GM12878 (cell line): ENCODE data around the gene PPT2. TPM values are rescaled to one million over a fixed set of nuclear protein-coding genes. Genes with fewer than 3 reads are reported as not detected.
A peak's percentile ranks its signal among the peaks of the same experiment; 100 is the strongest.

Source experiments
- ATF7 ChIP-seq: fragments of 450-650 bp; IDR thresholded peaks from 2 replicates; pipeline ENCODE4 v1.6.1; 2016; ENCODE audit warnings: low read depth, mild to moderate bottlenecking
- BHLHE40 ChIP-seq, 2 experiments: fragments of 450-650 bp in 1 of 2; IDR thresholded peaks; 2 replicates each; pipeline ENCODE4 v1.6.1; 2011 to 2017; ENCODE audit warnings: low read depth in 2 of 2, borderline replicate concordance in 1 of 2, improper control_type of control experiment in 1 of 2, low read length in 1 of 2, mild to moderate bottlenecking in 1 of 2
- BRCA1 ChIP-seq: IDR thresholded peaks from 2 replicates; pipeline ENCODE4 v1.6.1; 2011; ENCODE audit warnings: low read depth, low read length, improper control_type of control experiment
- ESRRA ChIP-seq: IDR thresholded peaks from 2 replicates; pipeline ENCODE4 v1.6.1; 2012; ENCODE audit warnings: mild to moderate bottlenecking, low read length, improper control_type of control experiment
- FOXK2 ChIP-seq: fragments of 450-650 bp; IDR thresholded peaks from 2 replicates; pipeline ENCODE4 v1.6.1; 2017; ENCODE audit warnings: mild to moderate bottlenecking, moderate library complexity
- GATAD2B ChIP-seq: fragments of 450-650 bp; conservative IDR thresholded peaks from 2 replicates; pipeline ENCODE4 v1.6.1; 2017; ENCODE audit warnings: low read depth, mild to moderate bottlenecking, moderate library complexity
- IRF4 ChIP-seq: IDR thresholded peaks from 2 replicates; pipeline ENCODE4 v1.6.1; 2011; ENCODE audit warnings: low read depth, low read length
- KDM1A ChIP-seq: fragments of 200-600 bp; sonication (generic); IDR thresholded peaks from 2 replicates; pipeline ENCODE4 v1.6.1; 2016; ENCODE audit warnings: borderline replicate concordance
- KLF5 ChIP-seq: fragments of 450-650 bp; IDR thresholded peaks from 2 replicates; pipeline ENCODE4 v1.6.1; 2014; ENCODE audit warnings: mild to moderate bottlenecking; ENCODE audit not compliant: partially characterized antibody
- MEF2A ChIP-seq: IDR thresholded peaks from 2 replicates; pipeline ENCODE4 v1.6.1; 2011; ENCODE audit warnings: low read depth, mild to moderate bottlenecking, low read length, moderate library complexity; ENCODE audit not compliant: insufficient read depth
- NFIC ChIP-seq: IDR thresholded peaks from 2 replicates; pipeline ENCODE4 v1.6.1; 2012; ENCODE audit warnings: low read depth, mild to moderate bottlenecking, inconsistent platforms, low read length, moderate library complexity
- NR2C2 ChIP-seq: IDR thresholded peaks from 2 replicates; pipeline ENCODE4 v1.6.1; 2011; ENCODE audit warnings: borderline replicate concordance, low read depth; ENCODE audit not compliant: control insufficient read depth, insufficient read length
- RAD21 ChIP-seq: IDR thresholded peaks from 2 replicates; pipeline ENCODE4 v1.6.1; 2011; ENCODE audit warnings: mild to moderate bottlenecking, low read depth, low read length, moderate library complexity; ENCODE audit not compliant: insufficient read depth
- RBBP5 ChIP-seq: fragments of 200-600 bp; sonication (generic); conservative IDR thresholded peaks from 2 replicates; pipeline ENCODE4 v1.6.1; 2016
- RUNX3 ChIP-seq: IDR thresholded peaks from 2 replicates; pipeline ENCODE4 v1.6.1; 2012; ENCODE audit warnings: low read length, inconsistent platforms
- SREBF1 ChIP-seq: IDR thresholded peaks from 2 replicates; pipeline ENCODE4 v1.6.1; 2012; ENCODE audit warnings: mild to moderate bottlenecking, low read length
- SRF ChIP-seq, 2 experiments: IDR thresholded peaks; 2 replicates each; pipeline ENCODE4 v1.6.1; 2011; ENCODE audit warnings: low read depth in 2 of 2, low read length in 2 of 2, mild to moderate bottlenecking in 1 of 2, moderate library complexity in 1 of 2
- TCF3 ChIP-seq: IDR thresholded peaks from 2 replicates; pipeline ENCODE4 v1.6.1; 2012; ENCODE audit warnings: low read depth, mild to moderate bottlenecking, low read length, borderline replicate concordance; ENCODE audit not compliant: insufficient read depth
- YBX1 ChIP-seq: fragments of 450-650 bp; IDR thresholded peaks from 2 replicates; pipeline ENCODE4 v1.6.1; 2016; ENCODE audit warnings: antibody characterized with exemption
- ZNF24 ChIP-seq: fragments of 450-650 bp; IDR thresholded peaks from 2 replicates; pipeline ENCODE4 v1.6.1; 2017; ENCODE audit warnings: antibody characterized with exemption, mild to moderate bottlenecking
- ZZZ3 ChIP-seq: IDR thresholded peaks from 2 replicates; pipeline ENCODE4 v1.6.1; 2011; ENCODE audit warnings: low read depth; ENCODE audit not compliant: control insufficient read depth, insufficient read length
- polyA plus RNA-seq, 11 experiments: library from polyadenylated mRNA; depleted of rRNA in 4 of 11; unstranded in 6 of 11; stranded (reverse) in 5 of 11; fragments of >200 nt; fragmentation: Nextera tagmentation in 4 of 11; fragmentation: Illumina TruSeq in 1 of 11; extraction: Ambion mirVana in 4 of 11; extraction: Trizol in 1 of 11; gene quantifications; 1 replicate in 1 of 11; 2 replicates in 10 of 11; pipeline versions ENCODE4 v1.2.1 to v1.2.3, GENCODE V29; 2011 to 2016; ENCODE audit warnings: inconsistent platforms in 2 of 11, missing spikeins in 2 of 11, low read depth in 1 of 11
- total RNA-seq, 4 experiments: library from RNA; depleted of rRNA in 3 of 4; stranded (reverse); fragments of >200 nt in 3 of 4; fragmentation: Illumina TruSeq in 1 of 4; extraction: Trizol in 1 of 4; gene quantifications; 2 replicates each; pipeline versions ENCODE4 v1.2.1 to v1.2.3, GENCODE V29; 2013 to 2021
- TF ChIP-seq, protein P1 (sequence below): IDR thresholded peaks from 2 replicates; pipeline ENCODE4 v1.6.1; 2012; ENCODE audit warnings: low read depth, low read length, improper control_type of control experiment
- TF ChIP-seq, protein P2 (sequence below): fragments of 450-650 bp; IDR thresholded peaks from 2 replicates; pipeline ENCODE4 v1.6.1; 2017; ENCODE audit warnings: low read depth, mild to moderate bottlenecking, moderate library complexity
- TF ChIP-seq, protein P3 (sequence below): fragments of 450-650 bp; IDR thresholded peaks from 2 replicates; pipeline ENCODE4 v1.6.1; 2016; ENCODE audit warnings: mild to moderate bottlenecking, moderate library complexity, borderline replicate concordance
- TF ChIP-seq, protein P4 (sequence below): fragments of 450-650 bp; IDR thresholded peaks from 2 replicates; pipeline ENCODE4 v1.6.1; 2018; ENCODE audit warnings: borderline replicate concordance, mild to moderate bottlenecking; ENCODE audit not compliant: partially characterized antibody

PPT2 gene
- total and polyA plus RNA-seq, 10 of the 15 experiments (the other 5 are each of a cell fraction or from before 2014, with no cell fraction given), result 1.3 to 25.5 (median 5.5) TPM

- TF ChIP-seq, protein P1, sequence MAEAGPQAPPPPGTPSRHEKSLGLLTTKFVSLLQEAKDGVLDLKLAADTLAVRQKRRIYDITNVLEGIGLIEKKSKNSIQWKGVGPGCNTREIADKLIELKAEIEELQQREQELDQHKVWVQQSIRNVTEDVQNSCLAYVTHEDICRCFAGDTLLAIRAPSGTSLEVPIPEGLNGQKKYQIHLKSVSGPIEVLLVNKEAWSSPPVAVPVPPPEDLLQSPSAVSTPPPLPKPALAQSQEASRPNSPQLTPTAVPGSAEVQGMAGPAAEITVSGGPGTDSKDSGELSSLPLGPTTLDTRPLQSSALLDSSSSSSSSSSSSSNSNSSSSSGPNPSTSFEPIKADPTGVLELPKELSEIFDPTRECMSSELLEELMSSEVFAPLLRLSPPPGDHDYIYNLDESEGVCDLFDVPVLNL, result peak; percentile 73; the same call in 1 of the 2 replicates
- TF ChIP-seq KLF5, result no peak
- TF ChIP-seq IRF4, result no peak
- TF ChIP-seq BHLHE40 (IDR thresholded peaks at IDR 0.05; ENCODE audit: borderline replicate concordance in 1 of 2, low read depth in 2 of 2, low read length in 1 of 2), result no peak
- TF ChIP-seq GATAD2B, result no peak
- no peak for TF ChIP-seq ESRRA
- no peak for TF ChIP-seq ATF7
- TF ChIP-seq, protein P2, sequence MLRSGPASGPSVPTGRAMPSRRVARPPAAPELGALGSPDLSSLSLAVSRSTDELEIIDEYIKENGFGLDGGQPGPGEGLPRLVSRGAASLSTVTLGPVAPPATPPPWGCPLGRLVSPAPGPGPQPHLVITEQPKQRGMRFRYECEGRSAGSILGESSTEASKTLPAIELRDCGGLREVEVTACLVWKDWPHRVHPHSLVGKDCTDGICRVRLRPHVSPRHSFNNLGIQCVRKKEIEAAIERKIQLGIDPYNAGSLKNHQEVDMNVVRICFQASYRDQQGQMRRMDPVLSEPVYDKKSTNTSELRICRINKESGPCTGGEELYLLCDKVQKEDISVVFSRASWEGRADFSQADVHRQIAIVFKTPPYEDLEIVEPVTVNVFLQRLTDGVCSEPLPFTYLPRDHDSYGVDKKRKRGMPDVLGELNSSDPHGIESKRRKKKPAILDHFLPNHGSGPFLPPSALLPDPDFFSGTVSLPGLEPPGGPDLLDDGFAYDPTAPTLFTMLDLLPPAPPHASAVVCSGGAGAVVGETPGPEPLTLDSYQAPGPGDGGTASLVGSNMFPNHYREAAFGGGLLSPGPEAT, result no peak
- TF ChIP-seq RAD21, result no peak
- no peak for TF ChIP-seq ZNF24
- TF ChIP-seq, protein P3, sequence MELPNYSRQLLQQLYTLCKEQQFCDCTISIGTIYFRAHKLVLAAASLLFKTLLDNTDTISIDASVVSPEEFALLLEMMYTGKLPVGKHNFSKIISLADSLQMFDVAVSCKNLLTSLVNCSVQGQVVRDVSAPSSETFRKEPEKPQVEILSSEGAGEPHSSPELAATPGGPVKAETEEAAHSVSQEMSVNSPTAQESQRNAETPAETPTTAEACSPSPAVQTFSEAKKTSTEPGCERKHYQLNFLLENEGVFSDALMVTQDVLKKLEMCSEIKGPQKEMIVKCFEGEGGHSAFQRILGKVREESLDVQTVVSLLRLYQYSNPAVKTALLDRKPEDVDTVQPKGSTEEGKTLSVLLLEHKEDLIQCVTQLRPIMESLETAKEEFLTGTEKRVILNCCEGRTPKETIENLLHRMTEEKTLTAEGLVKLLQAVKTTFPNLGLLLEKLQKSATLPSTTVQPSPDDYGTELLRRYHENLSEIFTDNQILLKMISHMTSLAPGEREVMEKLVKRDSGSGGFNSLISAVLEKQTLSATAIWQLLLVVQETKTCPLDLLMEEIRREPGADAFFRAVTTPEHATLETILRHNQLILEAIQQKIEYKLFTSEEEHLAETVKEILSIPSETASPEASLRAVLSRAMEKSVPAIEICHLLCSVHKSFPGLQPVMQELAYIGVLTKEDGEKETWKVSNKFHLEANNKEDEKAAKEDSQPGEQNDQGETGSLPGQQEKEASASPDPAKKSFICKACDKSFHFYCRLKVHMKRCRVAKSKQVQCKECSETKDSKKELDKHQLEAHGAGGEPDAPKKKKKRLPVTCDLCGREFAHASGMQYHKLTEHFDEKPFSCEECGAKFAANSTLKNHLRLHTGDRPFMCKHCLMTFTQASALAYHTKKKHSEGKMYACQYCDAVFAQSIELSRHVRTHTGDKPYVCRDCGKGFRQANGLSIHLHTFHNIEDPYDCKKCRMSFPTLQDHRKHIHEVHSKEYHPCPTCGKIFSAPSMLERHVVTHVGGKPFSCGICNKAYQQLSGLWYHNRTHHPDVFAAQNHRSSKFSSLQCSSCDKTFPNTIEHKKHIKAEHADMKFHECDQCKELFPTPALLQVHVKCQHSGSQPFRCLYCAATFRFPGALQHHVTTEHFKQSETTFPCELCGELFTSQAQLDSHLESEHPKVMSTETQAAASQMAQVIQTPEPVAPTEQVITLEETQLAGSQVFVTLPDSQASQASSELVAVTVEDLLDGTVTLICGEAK, result no peak
- TF ChIP-seq SREBF1, result no peak
- no peak for TF ChIP-seq NFIC
- TF ChIP-seq MEF2A, result no peak
- TF ChIP-seq BRCA1, result no peak
- TF ChIP-seq TCF3, result no peak
- no peak for TF ChIP-seq RUNX3
- TF ChIP-seq NR2C2, result no peak
- TF ChIP-seq FOXK2, result no peak
- TF ChIP-seq KDM1A, result no peak
- TF ChIP-seq RBBP5, result no peak
- no peak for TF ChIP-seq ZZZ3
- TF ChIP-seq YBX1, result no peak
- no peak for TF ChIP-seq SRF (IDR thresholded peaks at IDR 0.05; ENCODE audit: low read depth in 2 of 2, low read length in 2 of 2)
- TF ChIP-seq, protein P4, sequence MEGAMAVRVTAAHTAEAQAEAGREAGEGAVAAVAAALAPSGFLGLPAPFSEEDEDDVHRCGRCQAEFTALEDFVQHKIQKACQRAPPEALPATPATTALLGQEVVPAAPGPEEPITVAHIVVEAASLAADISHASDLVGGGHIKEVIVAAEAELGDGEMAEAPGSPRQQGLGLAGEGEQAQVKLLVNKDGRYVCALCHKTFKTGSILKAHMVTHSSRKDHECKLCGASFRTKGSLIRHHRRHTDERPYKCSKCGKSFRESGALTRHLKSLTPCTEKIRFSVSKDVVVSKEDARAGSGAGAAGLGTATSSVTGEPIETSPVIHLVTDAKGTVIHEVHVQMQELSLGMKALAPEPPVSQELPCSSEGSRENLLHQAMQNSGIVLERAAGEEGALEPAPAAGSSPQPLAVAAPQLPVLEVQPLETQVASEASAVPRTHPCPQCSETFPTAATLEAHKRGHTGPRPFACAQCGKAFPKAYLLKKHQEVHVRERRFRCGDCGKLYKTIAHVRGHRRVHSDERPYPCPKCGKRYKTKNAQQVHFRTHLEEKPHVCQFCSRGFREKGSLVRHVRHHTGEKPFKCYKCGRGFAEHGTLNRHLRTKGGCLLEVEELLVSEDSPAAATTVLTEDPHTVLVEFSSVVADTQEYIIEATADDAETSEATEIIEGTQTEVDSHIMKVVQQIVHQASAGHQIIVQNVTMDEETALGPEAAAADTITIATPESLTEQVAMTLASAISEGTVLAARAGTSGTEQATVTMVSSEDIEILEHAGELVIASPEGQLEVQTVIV, result no peak
These were observed 41.6 kb downstream of the PPT2 start (continued) for GRCh38 chr6:32195652-32195901.
